ENCODE data around the gene KMT5B. TPM values are rescaled to one million over a fixed set of nuclear protein-coding genes. Genes with fewer than 3 reads are reported as not detected.
A peak's percentile ranks its signal among the peaks of the same experiment; 100 is the strongest.

Gene KMT5B
- total RNA-seq, 2 donors from 2014 or later = 42.6 to 59.1 TPM

DNA sequence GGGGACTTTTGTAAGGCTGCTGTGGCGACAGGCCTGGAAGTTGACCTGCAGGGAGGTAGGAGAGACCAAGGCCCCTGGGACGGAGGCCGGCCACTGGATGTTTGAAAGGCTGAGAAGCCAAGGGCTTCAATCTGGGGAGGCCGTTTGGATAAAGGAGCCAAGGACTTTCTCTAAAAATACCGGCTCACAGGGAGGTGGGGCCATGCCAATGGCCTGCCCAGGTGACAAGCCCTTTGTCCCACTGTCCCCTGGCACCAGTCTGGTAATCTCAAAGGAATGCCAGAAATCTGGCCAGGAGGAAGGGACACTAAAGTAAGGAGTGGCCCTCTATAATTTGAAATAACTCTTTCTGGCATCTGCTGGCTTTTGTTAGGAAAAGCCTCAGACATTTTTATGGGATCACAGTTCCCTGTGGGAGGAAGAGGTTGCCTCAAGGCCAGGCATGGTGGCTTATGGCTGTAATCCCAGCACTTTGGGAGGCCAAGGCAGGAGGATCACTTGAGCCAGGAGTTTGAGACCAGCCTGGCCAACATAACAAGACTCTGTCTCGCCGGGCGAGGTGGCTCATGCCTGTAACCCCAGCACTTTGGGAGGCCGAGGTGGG, 90.1 kb downstream of the KMT5B start:
- H3K9me3 ChIP-seq = no peaks in the 10 kb centered on the region
- H3K27me3 ChIP-seq = no peaks in the 10 kb centered on the region
- peak; percentile 85 for DNase-seq
- no peak overlapping the region for H3K4me3 ChIP-seq
- H3K36me3 ChIP-seq = no peaks in the 10 kb centered on the region
- H3K27ac ChIP-seq = peak overlapping the region; percentile 98
- H3K4me1 ChIP-seq = peaks cover 24% of the 10 kb centered on the region
- intact Hi-C loops (cut with DNase I) = no loop called here
- peak overlapping the region; percentile 35 to 48 for H3K9ac ChIP-seq (ENCODE audit: low read depth in 2 of 2, low read length in 2 of 2)
- TF ChIP-seq, protein P1, sequence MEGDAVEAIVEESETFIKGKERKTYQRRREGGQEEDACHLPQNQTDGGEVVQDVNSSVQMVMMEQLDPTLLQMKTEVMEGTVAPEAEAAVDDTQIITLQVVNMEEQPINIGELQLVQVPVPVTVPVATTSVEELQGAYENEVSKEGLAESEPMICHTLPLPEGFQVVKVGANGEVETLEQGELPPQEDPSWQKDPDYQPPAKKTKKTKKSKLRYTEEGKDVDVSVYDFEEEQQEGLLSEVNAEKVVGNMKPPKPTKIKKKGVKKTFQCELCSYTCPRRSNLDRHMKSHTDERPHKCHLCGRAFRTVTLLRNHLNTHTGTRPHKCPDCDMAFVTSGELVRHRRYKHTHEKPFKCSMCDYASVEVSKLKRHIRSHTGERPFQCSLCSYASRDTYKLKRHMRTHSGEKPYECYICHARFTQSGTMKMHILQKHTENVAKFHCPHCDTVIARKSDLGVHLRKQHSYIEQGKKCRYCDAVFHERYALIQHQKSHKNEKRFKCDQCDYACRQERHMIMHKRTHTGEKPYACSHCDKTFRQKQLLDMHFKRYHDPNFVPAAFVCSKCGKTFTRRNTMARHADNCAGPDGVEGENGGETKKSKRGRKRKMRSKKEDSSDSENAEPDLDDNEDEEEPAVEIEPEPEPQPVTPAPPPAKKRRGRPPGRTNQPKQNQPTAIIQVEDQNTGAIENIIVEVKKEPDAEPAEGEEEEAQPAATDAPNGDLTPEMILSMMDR (IDR thresholded peaks at IDR 0.05) = no peak

- Histone ChIP-seq H3K27ac (peak within 1 kb of the TSS; percentile 98), H3K4me1 (peaks cover 25% of the 10 kb centered on the region), H3K4me3 (peak within 1 kb of the TSS; percentile 61), H3K36me3 (no peaks in the 10 kb centered on the region), H3K9me3 (no peaks in the 10 kb centered on the region), H3K9ac (ENCODE audit: low read depth in 2 of 2, low read length in 2 of 2) (peak within 1 kb of the TSS; percentile 89 to 95), H3K27me3 (no peaks in the 10 kb centered on the region)
- TF ChIP-seq, protein P1 (IDR thresholded peaks at IDR 0.05) = no peak
- peak; percentile 92 for DNase-seq
- intact Hi-C loops (cut with DNase I) = no loop called here
These were observed 91.8 kb downstream of the KMT5B start, which contains the start of gene CHKA for GRCh38 chr11:68121067-68121899. TSS of gene CHKA (minus strand) at chr11:68121388. CDS start at chr11:68121177, 211 bp downstream.

DNA sequence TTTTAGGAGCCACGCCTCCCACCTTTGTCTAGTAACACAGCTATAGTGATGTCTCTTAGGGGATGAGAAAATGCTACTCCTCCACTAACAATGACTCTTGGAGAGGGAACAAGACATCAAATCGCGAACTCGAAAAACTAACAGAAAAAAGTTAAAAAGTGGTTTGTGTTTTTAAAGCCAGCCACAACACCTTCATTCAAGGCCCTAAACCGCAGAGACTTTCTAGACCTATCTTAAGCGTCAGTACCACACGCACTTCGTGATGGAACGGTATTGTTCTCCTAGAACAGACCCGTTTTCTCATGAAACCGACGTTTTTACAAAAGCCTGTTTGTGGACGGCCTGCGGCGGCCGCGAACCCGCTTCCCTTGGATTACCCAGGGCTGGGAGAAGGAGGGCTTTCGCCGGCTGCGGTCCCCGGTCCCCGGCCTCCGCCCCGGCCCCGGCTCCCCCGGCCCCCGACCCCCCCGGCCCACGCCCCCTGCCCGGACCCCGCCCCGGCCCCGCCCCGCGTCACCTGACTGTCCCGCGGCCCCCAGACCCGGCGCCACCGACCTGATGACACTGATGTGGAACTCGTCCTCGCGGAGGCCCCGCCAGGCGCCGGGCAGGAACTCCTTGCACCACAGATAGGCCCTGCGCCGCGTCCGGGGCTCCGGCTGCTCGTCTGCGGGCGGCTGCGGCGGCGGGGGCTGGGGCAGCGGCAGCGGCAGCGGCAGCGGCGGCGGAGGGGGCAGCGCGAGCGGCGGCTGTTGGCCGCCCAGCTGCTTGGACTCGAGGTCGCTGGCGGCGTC, 92.6 kb downstream of the KMT5B start:
- TF ChIP-seq, protein P1 (IDR thresholded peaks at IDR 0.05) = no peak
- DNase-seq = peak; percentile 68
- H3K4me1 ChIP-seq = peaks cover 25% of the 10 kb centered on the region
- no peaks in the 10 kb centered on the region for H3K27me3 ChIP-seq
- H3K9ac ChIP-seq (ENCODE audit: low read depth in 2 of 2, low read length in 2 of 2) = peak overlapping the region; percentile 88 to 95
- peak overlapping the region; percentile 56 for H3K4me3 ChIP-seq
- no peaks in the 10 kb centered on the region for H3K36me3 ChIP-seq
- H3K9me3 ChIP-seq = no peaks in the 10 kb centered on the region
- peak overlapping the region; percentile 75 for H3K27ac ChIP-seq
- intact Hi-C loops (cut with DNase I) = no loop called here

- H3K4me3 ChIP-seq = peak overlapping the region; percentile 56
- H3K36me3 ChIP-seq = no peaks in the 10 kb centered on the region
- peaks cover 22% of the 10 kb centered on the region for H3K4me1 ChIP-seq
- H3K27me3 ChIP-seq = no peaks in the 10 kb centered on the region
- TF ChIP-seq, protein P1 (IDR thresholded peaks at IDR 0.05) = no peak
- intact Hi-C loops (cut with DNase I) = no loop called here
- H3K27ac ChIP-seq = peak overlapping the region; percentile 75
- H3K9me3 ChIP-seq = no peaks in the 10 kb centered on the region
- peak overlapping the region in 1 of 2 donors; percentile 57 for H3K9ac ChIP-seq (ENCODE audit: low read depth in 2 of 2, low read length in 2 of 2)
- no peak for DNase-seq
These were observed 94.2 kb downstream of the KMT5B start for GRCh38 chr11:68118706-68119448.

Measured in colonic mucosa (tissue), 4 donors.